H1 (cell line): ENCODE data around the gene DCLK1. TPM values are rescaled to one million over a fixed set of nuclear protein-coding genes. Genes with fewer than 3 reads are reported as not detected.

Experiments
- CTCF ChIA-PET: fragments of 300-600 bp; sonication (Branson Sonifier 250); formaldehyde crosslinking; loops from one replicate; lab custom pipeline; 2021; ENCODE audit not compliant: partially characterized antibody; lab: Charles Lee
- POLR2A ChIA-PET: fragments of 300-600 bp; sonication (Branson Sonifier 250); formaldehyde crosslinking; loops from one replicate; lab custom pipeline; 2021; ENCODE audit warnings: inconsistent platforms; ENCODE audit not compliant: partially characterized antibody; lab: Charles Lee
- DNase-seq, 2 experiments: peaks; one replicate each; pipeline versions ENCODE4 v3.0.0 to v3.0.0-alpha.2; 2010 to 2022; ENCODE audit warnings: low spot score in 2 of 2, low read depth in 1 of 2, mixed read lengths in 1 of 2
- FAIRE-seq: peaks from 2 replicates; lab custom pipeline; 2011; peaks lifted over from hg19 to GRCh38; lab: Jason Lieb, UNC
- H2AFZ ChIP-seq: 2 replicates; pipeline ENCODE4 v1.8.1; 2012; ENCODE audit warnings: low read length, inconsistent platforms
- H2AK5ac ChIP-seq: 2 replicates; pipeline ENCODE4 v1.6.1; 2013; ENCODE audit warnings: low read depth, low read length
- H2BK120ac ChIP-seq: replicated peaks from 2 replicates; pipeline ENCODE3; 2013; ENCODE audit warnings: low read depth, low read length, inconsistent platforms
- H2BK12ac ChIP-seq: 2 replicates; pipeline ENCODE4 v1.6.1; 2013; ENCODE audit warnings: low read depth, low read length
- H2BK15ac ChIP-seq: 2 replicates; pipeline ENCODE4 v1.6.1; 2013; ENCODE audit warnings: low read length
- H2BK20ac ChIP-seq: 2 replicates; pipeline ENCODE4 v1.6.1; 2013; ENCODE audit warnings: low read length
- H2BK5ac ChIP-seq: 2 replicates; pipeline ENCODE4 v1.6.1; 2013; ENCODE audit warnings: low read depth, low read length
- H3K14ac ChIP-seq: 2 replicates; pipeline ENCODE4 v1.6.1; 2013; ENCODE audit warnings: inconsistent platforms; ENCODE audit not compliant: insufficient read length
- H3K18ac ChIP-seq: 2 replicates; pipeline ENCODE4 v1.6.1; 2013; ENCODE audit warnings: low read length; ENCODE audit errors: extremely low read depth
- H3K23ac ChIP-seq: 2 replicates; pipeline ENCODE4 v1.6.1; 2013; ENCODE audit warnings: inconsistent platforms; ENCODE audit not compliant: insufficient read length
- H3K23me2 ChIP-seq: 2 replicates; pipeline ENCODE4 v1.6.1; 2013; ENCODE audit warnings: low read depth, low read length
- H3K27ac ChIP-seq: 2 replicates; pipeline ENCODE4 v1.6.1; 2011; ENCODE audit warnings: low read depth, low read length, inconsistent platforms
- H3K27me3 ChIP-seq, 4 experiments: replicated peaks in 1 of 4; 1 replicate in 1 of 4; 2 replicates in 3 of 4; pipeline versions ENCODE4 v1.6.1 to v1.8.1; 2011 to 2013; ENCODE audit warnings: low read length in 3 of 4, mild to moderate bottlenecking in 3 of 4, inconsistent platforms in 2 of 4, mixed read lengths in 2 of 4, moderate library complexity in 1 of 4; ENCODE audit not compliant: control insufficient read depth in 3 of 4, insufficient read depth in 3 of 4; ENCODE audit errors: extremely low read depth in 1 of 4
- H3K36me3 ChIP-seq, 4 experiments: 2 replicates each; pipeline versions ENCODE4 v1.6.1 to v1.8.1; 2011 to 2013; ENCODE audit warnings: mild to moderate bottlenecking in 4 of 4, low read length in 3 of 4, moderate library complexity in 2 of 4, control low read depth in 1 of 4, inconsistent platforms in 1 of 4; ENCODE audit not compliant: insufficient read depth in 4 of 4, control insufficient read depth in 2 of 4
- H3K4ac ChIP-seq: replicated peaks from 2 replicates; pipeline ENCODE3; 2013; ENCODE audit warnings: low read length, low read depth, mixed read lengths, inconsistent platforms; ENCODE audit not compliant: insufficient read length
- H3K4me1 ChIP-seq, 4 experiments: replicated peaks in 1 of 4; 1 replicate in 1 of 4; 2 replicates in 3 of 4; pipeline versions ENCODE4 v1.6.1 to v1.8.1; 2011 to 2013; ENCODE audit warnings: low read length in 3 of 4, inconsistent platforms in 2 of 4, mixed read lengths in 1 of 4; ENCODE audit not compliant: insufficient read depth in 4 of 4, control insufficient read depth in 3 of 4
- H3K4me2 ChIP-seq, 2 experiments: 2 replicates each; pipeline versions ENCODE4 v1.6.1 to v1.8.1; 2011 to 2013; ENCODE audit warnings: low read depth in 2 of 2, low read length in 2 of 2, control low read depth in 1 of 2, inconsistent platforms in 1 of 2, mild to moderate bottlenecking in 1 of 2; ENCODE audit not compliant: insufficient read depth in 1 of 2
- H3K4me3 ChIP-seq, 4 experiments: fragments of 200-600, 300-600 bp in 1 of 4; sonication (generic), shearing (Covaris generic), sonication (Bioruptor Twin) in 1 of 4; 2 replicates each; pipeline versions ENCODE4 v1.5.1 to v1.8.1; 2011 to 2016; ENCODE audit warnings: low read length in 4 of 4, low read depth in 3 of 4, control low read depth in 2 of 4, inconsistent platforms in 2 of 4, mild to moderate bottlenecking in 2 of 4, mixed read lengths in 1 of 4, moderate library complexity in 1 of 4; ENCODE audit not compliant: insufficient read depth in 2 of 4; ENCODE audit errors: extremely low read depth in 1 of 4
- H3K56ac ChIP-seq: replicated peaks from 2 replicates; pipeline ENCODE3; 2013; ENCODE audit warnings: low read depth, mild to moderate bottlenecking, mixed read lengths, low read length, inconsistent platforms; ENCODE audit not compliant: insufficient read length
- H3K79me1 ChIP-seq: 2 replicates; pipeline ENCODE4 v1.6.1; 2013; ENCODE audit warnings: low read depth, low read length, control low read depth
- H3K79me2 ChIP-seq, 2 experiments: 2 replicates each; pipeline versions ENCODE4 v1.6.1 to v1.8.1; 2012 to 2013; ENCODE audit warnings: low read length in 2 of 2, mild to moderate bottlenecking in 2 of 2, inconsistent platforms in 1 of 2; ENCODE audit not compliant: insufficient read depth in 2 of 2, control insufficient read depth in 1 of 2
- H3K9ac ChIP-seq, 4 experiments: replicated peaks in 1 of 4; 1 replicate in 1 of 4; 2 replicates in 3 of 4; pipeline versions ENCODE4 v1.6.1 to v1.8.1; 2011 to 2013; ENCODE audit warnings: low read depth in 3 of 4, low read length in 3 of 4, control low read depth in 2 of 4, mild to moderate bottlenecking in 2 of 4, moderate library complexity in 2 of 4, inconsistent platforms in 1 of 4; ENCODE audit errors: extremely low read depth in 1 of 4
- H3K9me3 ChIP-seq, 2 experiments: 2 replicates each; pipeline versions ENCODE4 v1.6.1 to v1.8.1; 2012 to 2013; ENCODE audit warnings: mild to moderate bottlenecking in 2 of 2, moderate library complexity in 2 of 2, control low read depth in 1 of 2, inconsistent platforms in 1 of 2, low read depth in 1 of 2, low read length in 1 of 2, mixed read lengths in 1 of 2; ENCODE audit not compliant: insufficient read depth in 2 of 2
- H4K20me1 ChIP-seq, 2 experiments: replicated peaks in 1 of 2; 2 replicates each; pipeline versions ENCODE3 to v1.8.1; 2011 to 2013; ENCODE audit warnings: inconsistent platforms in 2 of 2, low read length in 2 of 2, mild to moderate bottlenecking in 1 of 2; ENCODE audit not compliant: insufficient read depth in 2 of 2, control insufficient read depth in 1 of 2
- H4K5ac ChIP-seq: 2 replicates; pipeline ENCODE4 v1.6.1; 2013; ENCODE audit warnings: low read length, low read depth, mixed read lengths, inconsistent platforms; ENCODE audit not compliant: insufficient read length
- H4K8ac ChIP-seq: 2 replicates; pipeline ENCODE4 v1.8.0; 2013; ENCODE audit warnings: mild to moderate bottlenecking, moderate library complexity, low read length, inconsistent platforms; ENCODE audit not compliant: insufficient read depth; ENCODE audit errors: extremely low read depth
- H4K91ac ChIP-seq: replicated peaks from 2 replicates; pipeline ENCODE3; 2013; ENCODE audit warnings: low read length, mixed read lengths, inconsistent platforms; ENCODE audit not compliant: insufficient read length
- EGR1 ChIP-seq: IDR thresholded peaks from 2 replicates; pipeline ENCODE4 v1.6.1; 2011; ENCODE audit warnings: low read depth, low read length, borderline replicate concordance
- GABPA ChIP-seq: IDR thresholded peaks from 2 replicates; pipeline ENCODE4 v1.6.1; 2011; ENCODE audit warnings: mild to moderate bottlenecking, low read length, moderate library complexity, borderline replicate concordance; ENCODE audit not compliant: insufficient read depth
- NANOG ChIP-seq: IDR thresholded peaks from 2 replicates; pipeline ENCODE4 v1.6.1; 2011; ENCODE audit warnings: low read length, low read depth, mild to moderate bottlenecking, inconsistent platforms; ENCODE audit not compliant: insufficient read depth, poor library complexity, severe bottlenecking
- PHF8 ChIP-seq: fragments of 200-600 bp; sonication (generic); conservative IDR thresholded peaks from 2 replicates; pipeline ENCODE4 v1.7.1; 2012; ENCODE audit warnings: low read depth, mild to moderate bottlenecking, inconsistent platforms, low read length, moderate library complexity
- SIN3A ChIP-seq, 2 experiments: IDR thresholded peaks in 1 of 2; conservative IDR thresholded peaks in 1 of 2; 2 replicates each; pipeline ENCODE4 v1.6.1; 2011 to 2012; ENCODE audit warnings: low read length in 2 of 2, improper control_type of control experiment in 1 of 2, low read depth in 1 of 2, mild to moderate bottlenecking in 1 of 2
- SP1 ChIP-seq: IDR thresholded peaks from 2 replicates; pipeline ENCODE4 v1.6.1; 2011; ENCODE audit warnings: low read depth, low read length
- TBP ChIP-seq: IDR thresholded peaks from 2 replicates; pipeline ENCODE4 v1.6.1; 2011; ENCODE audit warnings: low read depth, low read length, improper control_type of control experiment
- TEAD4 ChIP-seq: IDR thresholded peaks from 2 replicates; pipeline ENCODE4 v1.6.1; 2012; ENCODE audit warnings: low read depth, low read length, inconsistent platforms, mixed read lengths
- YY1 ChIP-seq: IDR thresholded peaks from 2 replicates; pipeline ENCODE4 v1.6.1; 2011; ENCODE audit warnings: low read depth, mild to moderate bottlenecking, low read length
- WGBS, 2 experiments: shearing (Covaris generic) in 1 of 2; methylation state at CpG; one replicate each; pipeline versions ENCODE4 v1.1.6 to v1.1.7; 2013 to 2015; ENCODE audit warnings: low lambda C conversion rate in 2 of 2, mixed read lengths in 2 of 2, inconsistent platforms in 1 of 2, low coverage in 1 of 2, missing lambda C conversion rate in 1 of 2; ENCODE audit not compliant: insufficient replicate concordance in 2 of 2, insufficient coverage in 1 of 2, insufficient read length in 1 of 2; ENCODE audit errors: extremely low coverage in 1 of 2, missing lambda C conversion rate in 1 of 2; 5-methylcytosine and 5-hydroxymethylcytosine counted together
- polyA plus RNA-seq, 7 experiments: library from polyadenylated mRNA; depleted of rRNA in 3 of 7; stranded (reverse) in 5 of 7; unstranded in 2 of 7; fragments of >200 nt in 5 of 7; fragments of 200-250 nt in 2 of 7; gene quantifications; 1 replicate in 5 of 7; 2 replicates in 1 of 7; 4 replicates in 1 of 7; pipeline versions ENCODE4 v1.2.1 to v1.2.3, GENCODE V29; 2011 to 2013; ENCODE audit warnings: missing spikeins in 2 of 7, mixed read lengths in 2 of 7
- total RNA-seq: library from RNA; stranded (reverse); fragmentation: NEBNext Ultra II Directional; extraction: Animal tissue kit (Norgen Biotek cat#: 25700); gene quantifications from 2 replicates; pipeline ENCODE4 v1.2.1, GENCODE V29; 2021
- TF ChIP-seq, protein P1 (sequence below): IDR thresholded peaks from 2 replicates; pipeline ENCODE4 v1.6.1; 2012; ENCODE audit warnings: low read length, inconsistent platforms

DCLK1 gene
- total and polyA plus RNA-seq, 2 of the 8 experiments (the other 6 are each of a cell fraction or from before 2014, with no cell fraction given), result 22.8 to 41.0 TPM

DNA sequence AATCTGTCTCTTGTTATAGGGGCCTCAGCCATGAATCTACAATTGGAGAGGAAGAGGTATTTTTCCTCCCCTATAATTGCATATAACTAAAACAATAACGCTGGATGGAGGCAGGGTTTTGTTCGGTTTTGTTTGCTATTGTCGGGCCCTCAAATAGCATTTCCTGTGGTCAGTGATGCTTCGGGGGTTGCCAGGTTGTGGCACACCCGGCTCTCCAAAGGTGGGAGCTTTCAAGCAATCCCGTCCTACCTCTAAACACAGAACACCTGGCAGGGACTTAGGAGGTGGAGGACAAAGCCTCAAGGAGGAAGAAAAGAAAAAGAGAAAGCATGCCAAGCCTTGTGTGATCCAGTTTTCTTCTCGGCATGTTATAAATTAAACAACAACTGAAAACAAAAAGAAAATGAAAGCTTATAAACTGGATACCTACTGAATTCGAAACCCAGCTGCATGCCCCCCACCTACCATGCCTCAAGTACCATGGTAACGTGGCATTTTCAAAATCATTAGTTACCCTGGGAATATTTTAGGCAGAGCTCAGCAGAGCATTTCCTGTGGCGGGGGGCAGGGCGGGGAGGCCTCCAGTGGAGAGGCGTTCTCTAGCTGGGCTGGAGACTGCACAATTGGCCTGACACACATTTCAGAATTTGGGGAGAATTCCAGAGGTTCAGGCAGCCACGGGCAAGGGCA, 213.8 kb downstream of the DCLK1 start:
- H3K14ac ChIP-seq, result no peak overlapping the region
- peak overlapping the region; percentile 36 for H3K18ac ChIP-seq
- no peaks in the 10 kb centered on the region for H4K20me1 ChIP-seq
- no peak overlapping the region for H3K27ac ChIP-seq
- FAIRE-seq (peak; percentile 57), DNase-seq (peak in 1 of 2 experiments; percentile 33)
- POLR2A ChIA-PET, result interaction anchor here (1.1 to 1.6 kb wide), 3 partner anchors 12 to 36 kb away, joined by 3 to 4 read pairs (median 3); no protein-coding TSS in a partner anchor
- H4K5ac ChIP-seq, result no peak overlapping the region
- H3K36me3 ChIP-seq, result no peaks in the 10 kb centered on the region
- no peaks in the 10 kb centered on the region for H3K79me2 ChIP-seq
- peaks cover 2% of the 10 kb centered on the region; the same call in 1 of the 2 replicates for H3K23me2 ChIP-seq
- no peak overlapping the region for H2AK5ac ChIP-seq
- H3K27me3 ChIP-seq, result no peaks in the 10 kb centered on the region
- H3K9me3 ChIP-seq, result no peaks in the 10 kb centered on the region
- no peak overlapping the region; a peak in 1 of 7 replicates for H3K9ac ChIP-seq
- peak overlapping the region in 1 of 2 experiments; percentile 15; a peak in 1 of 4 replicates for H3K4me2 ChIP-seq
- H4K8ac ChIP-seq, result no peak overlapping the region
- CTCF ChIA-PET, result interaction anchor here (2.4 kb wide), 1 partner anchor 36 kb away, joined by 7 read pairs; no protein-coding TSS in a partner anchor
- no peak overlapping the region for H3K56ac ChIP-seq
- no peak overlapping the region for H2BK20ac ChIP-seq
- no peak overlapping the region for H2BK5ac ChIP-seq
- H2AFZ ChIP-seq, result peak overlapping the region; percentile 1; the same call in 1 of the 2 replicates
- no peak overlapping the region for H2BK12ac ChIP-seq
- H3K4me1 ChIP-seq, result peaks cover 6 to 31% (median 17%) of the 10 kb centered on the region in 4 experiments
- 54% methylated on average over 11 of the region's 13 CpGs; no CpG with 5 or more reads in 1 of the 2 experiments for WGBS, 2 experiments
- H3K4ac ChIP-seq, result no peak overlapping the region
- no peak overlapping the region for H3K23ac ChIP-seq
- no peaks in the 10 kb centered on the region for H3K79me1 ChIP-seq
- no peak overlapping the region; a peak in 1 of 8 replicates for H3K4me3 ChIP-seq
- 0 out of 2 replicates have a peak overlapping the region, but pooled peaks have one; percentile 6 for H2BK15ac ChIP-seq
- H2BK120ac ChIP-seq, result peak overlapping the region; percentile 35
- H4K91ac ChIP-seq, result no peak overlapping the region
- TF ChIP-seq YY1, result no peak
- TF ChIP-seq GABPA, result no peak
- no peak for TF ChIP-seq SP1
- no peak for TF ChIP-seq NANOG
- TF ChIP-seq, protein P1, sequence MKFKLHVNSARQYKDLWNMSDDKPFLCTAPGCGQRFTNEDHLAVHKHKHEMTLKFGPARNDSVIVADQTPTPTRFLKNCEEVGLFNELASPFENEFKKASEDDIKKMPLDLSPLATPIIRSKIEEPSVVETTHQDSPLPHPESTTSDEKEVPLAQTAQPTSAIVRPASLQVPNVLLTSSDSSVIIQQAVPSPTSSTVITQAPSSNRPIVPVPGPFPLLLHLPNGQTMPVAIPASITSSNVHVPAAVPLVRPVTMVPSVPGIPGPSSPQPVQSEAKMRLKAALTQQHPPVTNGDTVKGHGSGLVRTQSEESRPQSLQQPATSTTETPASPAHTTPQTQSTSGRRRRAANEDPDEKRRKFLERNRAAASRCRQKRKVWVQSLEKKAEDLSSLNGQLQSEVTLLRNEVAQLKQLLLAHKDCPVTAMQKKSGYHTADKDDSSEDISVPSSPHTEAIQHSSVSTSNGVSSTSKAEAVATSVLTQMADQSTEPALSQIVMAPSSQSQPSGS, result no peak
- no peak for TF ChIP-seq TEAD4
- TF ChIP-seq SIN3A (conservative IDR thresholded peaks at IDR 0.05 in 1 of 2, IDR thresholded peaks at IDR 0.05 in 1 of 2; ENCODE audit: low read depth in 1 of 2, low read length in 2 of 2), result no peak
- no peak for TF ChIP-seq TBP
- no peak for TF ChIP-seq PHF8
- no peak for TF ChIP-seq EGR1
